ENCODE results near the gene LCN10. TPM values are rescaled to one million over a fixed set of nuclear protein-coding genes. Genes with fewer than 3 reads are reported as not detected.

Gene LCN10
- total RNA-seq, 4 donors from 2014 or later: 0.96 to 33.6 (median 3.3) TPM

DNA sequence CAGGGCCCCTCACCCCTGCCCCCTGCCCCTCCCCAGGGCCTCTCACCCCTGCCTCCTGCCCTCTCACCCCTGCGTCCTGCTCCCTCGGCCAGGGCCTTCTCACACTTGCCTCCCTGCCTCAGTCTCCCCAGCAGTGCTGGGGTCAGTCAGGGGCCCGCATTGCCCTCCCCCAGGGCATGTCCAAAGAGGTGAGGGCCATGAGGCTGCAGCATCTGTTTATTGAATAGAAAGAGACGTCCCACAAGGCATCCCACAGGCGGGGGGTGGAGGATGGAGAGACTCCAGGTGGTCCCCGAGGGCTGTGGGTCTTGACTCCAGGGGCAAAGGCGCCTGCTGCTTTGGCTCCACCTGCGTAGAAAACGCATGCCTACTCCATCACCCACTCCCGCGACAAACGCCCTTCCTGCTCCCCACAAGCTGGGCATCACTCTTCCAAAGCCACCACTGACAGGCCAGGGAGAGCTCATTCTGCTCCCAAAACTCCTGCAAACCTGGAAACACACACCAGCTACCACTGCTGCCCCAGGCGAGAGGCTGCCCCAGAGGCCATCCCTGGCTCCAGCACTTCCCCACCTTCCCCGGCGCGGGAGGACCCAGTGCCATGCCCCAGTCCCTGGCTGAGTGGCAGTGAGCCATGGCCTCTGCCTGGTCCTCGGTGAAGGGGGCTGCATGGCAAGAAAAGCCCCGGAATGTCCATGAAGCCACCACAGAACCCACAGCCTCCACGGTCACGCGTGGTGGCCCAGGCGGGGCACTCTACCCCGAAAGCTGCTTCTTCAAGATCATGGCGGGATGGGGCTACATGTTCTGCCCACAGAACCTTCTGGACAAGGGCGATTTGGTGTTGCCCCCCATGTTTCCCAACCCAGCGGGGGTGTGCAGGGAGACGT is 16.9 kb upstream of the LCN10 start:
- H3K27me3 ChIP-seq: peaks cover 38% of the 10 kb centered on the region
- H3K27ac ChIP-seq: no peak overlapping the region
- no peak for TF ChIP-seq EP300 (IDR thresholded peaks at IDR 0.05; ENCODE audit: low read depth)
- TF ChIP-seq, protein P1, sequence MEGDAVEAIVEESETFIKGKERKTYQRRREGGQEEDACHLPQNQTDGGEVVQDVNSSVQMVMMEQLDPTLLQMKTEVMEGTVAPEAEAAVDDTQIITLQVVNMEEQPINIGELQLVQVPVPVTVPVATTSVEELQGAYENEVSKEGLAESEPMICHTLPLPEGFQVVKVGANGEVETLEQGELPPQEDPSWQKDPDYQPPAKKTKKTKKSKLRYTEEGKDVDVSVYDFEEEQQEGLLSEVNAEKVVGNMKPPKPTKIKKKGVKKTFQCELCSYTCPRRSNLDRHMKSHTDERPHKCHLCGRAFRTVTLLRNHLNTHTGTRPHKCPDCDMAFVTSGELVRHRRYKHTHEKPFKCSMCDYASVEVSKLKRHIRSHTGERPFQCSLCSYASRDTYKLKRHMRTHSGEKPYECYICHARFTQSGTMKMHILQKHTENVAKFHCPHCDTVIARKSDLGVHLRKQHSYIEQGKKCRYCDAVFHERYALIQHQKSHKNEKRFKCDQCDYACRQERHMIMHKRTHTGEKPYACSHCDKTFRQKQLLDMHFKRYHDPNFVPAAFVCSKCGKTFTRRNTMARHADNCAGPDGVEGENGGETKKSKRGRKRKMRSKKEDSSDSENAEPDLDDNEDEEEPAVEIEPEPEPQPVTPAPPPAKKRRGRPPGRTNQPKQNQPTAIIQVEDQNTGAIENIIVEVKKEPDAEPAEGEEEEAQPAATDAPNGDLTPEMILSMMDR (IDR thresholded peaks at IDR 0.05): no peak
- no peak for TF ChIP-seq POLR2A (IDR thresholded peaks at IDR 0.05)
- TF ChIP-seq POLR2AphosphoS5 (IDR thresholded peaks at IDR 0.05): no peak
- no peak overlapping the region for H3K4me3 ChIP-seq
- no peak for DNase-seq
- H3K9me3 ChIP-seq: peaks cover 0 to 4% of the 10 kb centered on the region in 2 donors
- in situ Hi-C loops (cut with MboI; ENCODE audit: low pct_ligation_motif_present in 1 of 4, low pct_unique_long_range_greater_than_20kb in 1 of 4, low sequenced_read_pairs in 3 of 4): no loop called here
- no peaks in the 10 kb centered on the region for H3K36me3 ChIP-seq
- H3K4me1 ChIP-seq: peaks cover 0 to 4% (median 3%) of the 10 kb centered on the region in 4 donors
- intact Hi-C loops (cut with DNase I; ENCODE audit: low total_unique reads): no loop called here
- WGBS, 2 donors (ENCODE audit: low coverage in 1 of 2): 82% methylated on average over 27 of the region's 27 CpGs; no CpG with 5 or more reads in 1 of the 2 donors

- in situ Hi-C loops (cut with MboI; ENCODE audit: low pct_ligation_motif_present in 1 of 4, low pct_unique_long_range_greater_than_20kb in 1 of 4, low sequenced_read_pairs in 3 of 4): no loop called here
- TF ChIP-seq POLR2A (IDR thresholded peaks at IDR 0.05) (no peak), EP300 (IDR thresholded peaks at IDR 0.05; ENCODE audit: low read depth) (no peak), POLR2AphosphoS5 (IDR thresholded peaks at IDR 0.05) (no peak)
- TF ChIP-seq, protein P1 (IDR thresholded peaks at IDR 0.05): no peak
- intact Hi-C loops (cut with DNase I; ENCODE audit: low total_unique reads): no loop called here
- Histone ChIP-seq H3K27me3 (peaks cover 33% of the 10 kb centered on the region), H3K4me3 (no peak overlapping the region), H3K36me3 (no peaks in the 10 kb centered on the region), H3K27ac (no peak overlapping the region), H3K4me1 (peaks cover 0 to 4% (median 2%) of the 10 kb centered on the region in 4 donors), H3K9me3 (peaks cover 0 to 4% of the 10 kb centered on the region in 2 donors)
- 82% methylated on average over 8 of the region's 9 CpGs; no CpG with 5 or more reads in 1 of the 2 donors for WGBS, 2 donors (ENCODE audit: low coverage in 1 of 2)
- no peak for DNase-seq
Measured at GRCh38 chr9:136759001-136759400, 16.3 kb upstream of the LCN10 start.

DNA sequence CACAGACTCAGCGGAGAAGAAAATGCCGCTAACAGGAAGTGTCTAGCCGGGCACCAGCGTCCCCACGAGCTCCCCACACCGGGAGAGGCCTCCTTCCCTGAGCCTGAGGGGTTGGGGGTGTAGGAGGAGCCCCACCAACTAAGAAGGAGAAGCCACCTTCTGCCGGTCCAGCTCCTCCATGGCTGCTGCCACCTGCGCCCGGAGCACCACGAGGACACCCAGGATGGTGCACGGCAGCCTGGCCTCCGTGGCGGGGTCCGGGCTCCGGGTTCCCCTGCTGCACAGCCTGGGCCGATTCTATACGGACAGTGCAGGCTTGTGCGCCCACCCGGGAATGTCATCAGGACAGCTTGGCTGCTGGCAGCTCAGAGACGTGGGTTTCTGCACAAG is 15.0 kb upstream of the LCN10 start:
- in situ Hi-C loops (cut with MboI; ENCODE audit: low pct_ligation_motif_present in 1 of 4, low pct_unique_long_range_greater_than_20kb in 1 of 4, low sequenced_read_pairs in 3 of 4) (no loop called here), intact Hi-C loops (cut with DNase I; ENCODE audit: low total_unique reads) (no loop called here)
- H3K4me3 ChIP-seq: no peak overlapping the region
- TF ChIP-seq, protein P1 (IDR thresholded peaks at IDR 0.05): no peak
- TF ChIP-seq EP300 (IDR thresholded peaks at IDR 0.05; ENCODE audit: low read depth) (no peak), POLR2A (IDR thresholded peaks at IDR 0.05) (no peak), POLR2AphosphoS5 (IDR thresholded peaks at IDR 0.05) (no peak)
- H3K4me1 ChIP-seq: no peaks in the 10 kb centered on the region
- DNase-seq: no peak
- H3K36me3 ChIP-seq: no peaks in the 10 kb centered on the region
- peaks cover 0 to 4% of the 10 kb centered on the region in 2 donors for H3K9me3 ChIP-seq
- H3K27me3 ChIP-seq: peaks cover 22% of the 10 kb centered on the region
- 74% methylated on average over 9 of the region's 20 CpGs; no CpG with 5 or more reads in 1 of the 2 donors for WGBS, 2 donors (ENCODE audit: low coverage in 1 of 2)
- H3K27ac ChIP-seq: no peak overlapping the region

- in situ Hi-C loops (cut with MboI; ENCODE audit: low pct_ligation_motif_present in 1 of 4, low pct_unique_long_range_greater_than_20kb in 1 of 4, low sequenced_read_pairs in 3 of 4) (no loop called here), intact Hi-C loops (cut with DNase I; ENCODE audit: low total_unique reads) (no loop called here)
- Histone ChIP-seq H3K4me1 (no peaks in the 10 kb centered on the region), H3K9me3 (peaks cover 0 to 4% of the 10 kb centered on the region in 2 donors), H3K36me3 (no peaks in the 10 kb centered on the region), H3K27ac (no peak overlapping the region), H3K4me3 (no peak overlapping the region), H3K27me3 (peaks cover 22% of the 10 kb centered on the region)
- DNase-seq: no peak
- no peak for TF ChIP-seq POLR2AphosphoS5 (IDR thresholded peaks at IDR 0.05)
- 83% methylated on average over 20 of the region's 20 CpGs; no CpG with 5 or more reads in 1 of the 2 donors for WGBS, 2 donors (ENCODE audit: low coverage in 1 of 2)
Measured at GRCh38 chr9:136757328-136757727, 14.6 kb upstream of the LCN10 start.

All from transverse colon (tissue), 4 donors.